ENCODE measurements around the gene NR1H2.

GRCh38 chr19:50341091-50341564 lies 35.1 kb upstream of the NR1H2 start:
- no peak for TF ChIP-seq CTCF (IDR thresholded peaks at IDR 0.05)
- TF ChIP-seq POLR2A (IDR thresholded peaks at IDR 0.05), result no peak

All from tibial nerve (tissue), 3 donors.